UCSD-AML1 (cell line): Measurements from ENCODE around the gene MZF1.

Source experiments
- DNase-seq: peaks from one replicate; lab custom pipeline; 2025; ENCODE audit not compliant: unreplicated experiment; lab: John Stamatoyannopoulos, UW

Gene MZF1

DNA sequence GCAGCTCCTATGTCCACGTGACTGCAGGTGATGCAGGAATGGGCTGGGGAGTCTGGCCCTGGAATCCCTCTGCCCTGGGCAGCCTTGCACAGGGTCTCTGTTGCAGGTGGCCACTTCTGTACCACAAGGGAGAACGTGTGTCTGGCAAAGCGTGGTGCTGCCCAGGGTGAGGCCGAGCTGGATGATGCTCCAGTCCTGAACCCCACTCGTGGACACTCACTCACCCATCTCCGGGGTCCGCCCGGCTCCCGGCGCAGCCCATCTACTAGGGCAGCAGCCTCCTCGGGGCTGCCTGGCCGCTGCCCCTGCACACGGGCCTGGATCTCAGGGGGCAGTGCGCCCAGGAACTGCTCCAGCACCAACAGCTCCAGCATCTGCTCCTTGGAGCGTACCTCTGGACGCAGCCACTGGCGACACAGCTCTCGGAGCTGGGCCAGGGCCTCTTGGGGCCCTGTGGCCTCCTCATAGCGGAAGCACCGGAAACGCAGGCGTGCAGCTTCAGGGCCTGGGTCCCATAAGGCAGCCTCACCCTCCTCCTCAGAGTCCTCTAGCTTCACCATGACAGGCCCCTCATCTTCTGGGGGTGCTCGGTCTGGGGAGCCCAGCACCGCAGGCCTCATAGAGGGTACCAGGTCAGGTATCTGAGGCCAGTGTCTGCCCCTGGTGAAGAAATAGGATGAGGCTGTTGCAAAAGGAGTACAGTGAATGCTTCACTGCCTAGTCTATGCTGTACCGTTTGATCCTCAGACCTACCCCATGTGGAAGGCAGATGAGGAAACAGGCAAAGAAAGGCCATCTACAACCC lies 2.2 kb downstream of the MZF1 start:
- DNase-seq, result no peak

DNA sequence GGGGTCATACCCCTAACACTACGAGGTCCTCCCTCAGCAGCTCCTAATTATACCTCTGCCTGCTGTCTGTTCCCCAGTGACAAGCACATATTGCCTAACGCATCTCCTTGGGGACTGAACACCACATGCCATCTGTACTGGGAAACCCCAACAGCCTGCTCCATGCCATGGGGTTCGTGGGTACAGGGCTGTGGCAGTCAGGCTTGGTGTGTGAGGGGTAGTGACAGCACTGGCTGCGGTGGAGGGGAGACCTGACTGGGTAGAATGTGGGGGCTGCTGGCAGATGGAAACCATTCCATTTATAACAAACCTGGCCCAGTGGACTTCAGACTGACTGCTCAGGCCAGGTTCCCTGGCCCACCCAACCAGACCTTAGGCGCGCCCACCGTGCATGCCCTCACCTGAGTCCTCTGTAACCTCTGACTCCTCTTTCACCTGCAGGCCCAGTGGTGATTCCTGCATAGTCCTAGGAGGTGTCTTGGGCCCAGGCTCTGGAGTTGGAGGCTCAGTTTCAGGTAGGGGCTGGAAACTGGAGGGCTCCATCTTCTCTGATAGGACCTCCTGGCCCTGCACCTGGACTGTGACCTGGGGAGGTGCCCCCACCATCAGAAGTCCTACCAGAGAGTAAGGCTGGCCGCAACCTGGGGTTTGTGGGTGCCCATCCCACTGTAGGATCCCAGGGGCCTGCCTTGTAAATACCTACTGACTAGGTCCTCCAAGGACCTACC lies 3.0 kb downstream of the MZF1 start:
- DNase-seq, result no peak

- no peak for DNase-seq
Observed at GRCh38 chr19:58569191-58569942, 3.8 kb downstream of the MZF1 start.

DNA sequence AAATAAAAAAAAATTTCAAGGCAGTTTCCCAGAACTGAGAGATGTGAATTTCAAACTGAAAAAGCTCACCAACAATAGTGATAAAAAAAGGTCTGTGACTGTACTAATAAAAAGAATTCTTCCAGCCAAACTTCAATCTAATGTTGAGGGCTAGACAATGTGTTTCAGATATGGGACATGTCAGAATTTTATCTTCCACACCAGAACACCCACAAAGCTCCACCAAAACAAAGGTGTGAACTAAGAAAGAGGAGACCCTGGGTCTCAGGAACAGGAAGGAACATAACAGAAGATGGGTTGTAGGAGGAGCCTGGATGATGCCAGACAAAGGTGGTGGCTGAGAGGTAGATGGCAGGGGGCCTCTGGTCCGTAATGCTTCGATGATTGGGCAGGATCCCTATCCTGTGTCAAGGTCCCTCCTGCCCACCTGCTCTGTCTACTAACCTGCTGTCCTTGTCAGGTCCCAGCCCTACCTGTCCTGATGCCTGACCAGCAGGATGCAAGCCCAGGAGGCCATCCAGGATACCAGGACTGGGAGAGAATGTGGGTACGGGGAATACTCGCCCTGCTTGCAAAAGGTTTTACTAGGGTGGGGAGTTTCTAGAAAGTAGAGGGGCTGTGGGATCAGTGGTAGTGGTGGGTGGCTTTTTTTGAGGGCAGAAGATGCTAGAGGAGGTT lies 4.5 kb downstream of the MZF1 start:
- DNase-seq, result no peak

- no peak for DNase-seq
Observed at GRCh38 chr19:58566989-58567388, 6.1 kb downstream of the MZF1 start.

DNA sequence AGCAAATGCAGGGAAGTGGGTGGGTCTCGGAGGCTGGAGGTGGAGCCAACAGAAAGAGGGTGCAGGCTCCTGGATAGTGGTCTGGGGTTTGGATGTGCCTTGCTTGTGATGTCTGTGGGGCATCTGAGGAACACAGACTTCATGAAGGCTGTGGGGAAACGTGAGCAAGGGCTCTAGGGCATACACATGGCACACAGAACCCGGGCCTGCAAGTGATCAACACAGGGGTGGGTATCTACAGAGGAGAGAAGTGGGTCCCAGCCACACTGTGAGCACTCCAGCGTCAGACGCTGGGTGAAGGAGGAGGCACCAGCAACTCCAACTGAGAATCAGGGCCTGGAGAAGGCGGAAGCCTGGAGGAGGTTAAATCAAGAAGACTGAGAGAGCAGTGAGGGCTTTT lies 9.3 kb downstream of the MZF1 start:
- no peak for DNase-seq

GRCh38 chr19:58563034-58563573 lies 10.0 kb downstream of the MZF1 start:
- DNase-seq, result no peak

- no peak for DNase-seq
Observed at GRCh38 chr19:58562122-58563033, 10.8 kb downstream of the MZF1 start.

DNA sequence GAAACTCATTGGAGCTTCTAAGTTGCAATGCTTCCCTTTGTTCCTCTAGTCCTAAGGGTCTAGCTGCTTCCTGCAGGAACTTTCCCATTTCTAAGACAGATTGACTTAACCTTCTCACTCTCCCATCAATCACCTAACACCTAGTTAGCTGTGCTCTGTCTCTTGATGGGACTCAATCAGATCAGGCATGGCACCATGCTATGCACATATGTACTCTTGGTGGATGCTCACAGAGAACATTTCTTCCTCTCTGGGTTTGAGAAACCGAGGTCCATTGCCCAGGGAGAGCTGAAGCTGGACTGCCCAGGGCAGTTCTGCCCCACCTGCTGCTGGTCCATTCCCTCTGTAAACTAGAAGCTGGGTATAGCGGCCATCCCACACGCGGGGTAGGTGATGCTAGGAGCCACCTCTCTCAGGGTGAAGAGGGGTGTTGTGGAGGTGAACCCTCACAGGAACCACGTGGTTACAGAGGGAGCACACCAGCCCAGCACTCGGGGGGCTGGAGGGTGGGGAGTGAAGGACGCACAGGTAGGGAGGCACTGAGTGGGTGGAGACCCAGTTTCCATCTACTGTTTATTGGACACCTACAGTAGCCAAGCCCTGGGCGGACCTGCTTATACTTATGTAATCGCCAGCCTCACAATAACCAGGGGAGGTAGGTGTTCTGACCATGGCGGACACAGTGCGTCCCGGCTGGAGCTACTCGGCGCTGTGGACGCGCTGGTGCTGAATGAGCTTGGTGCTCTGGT lies 11.6 kb downstream of the MZF1 start:
- DNase-seq, result no peak

DNA sequence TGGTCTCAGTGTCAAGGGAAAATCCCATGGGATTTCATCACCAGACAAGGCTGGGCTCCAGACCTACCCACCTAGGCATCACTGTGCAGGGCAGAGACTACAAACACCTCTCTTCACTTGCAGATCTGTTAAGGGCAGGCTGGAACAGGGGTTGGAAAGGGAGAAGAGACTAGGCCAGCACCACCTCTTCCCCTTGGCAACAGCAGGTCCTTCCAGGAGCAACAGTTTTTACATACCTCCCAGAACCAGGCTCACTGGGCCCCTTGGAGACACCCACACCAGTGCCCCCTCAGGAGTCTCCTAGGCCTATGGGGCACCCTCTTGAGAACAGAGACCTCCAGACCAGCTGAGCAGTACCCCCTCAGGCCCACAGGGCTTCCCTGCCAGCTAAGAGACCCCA lies 12.2 kb downstream of the MZF1 start:
- DNase-seq, result no peak

- no peak for DNase-seq
Observed at GRCh38 chr19:58560007-58560887, 12.9 kb downstream of the MZF1 start.

DNA sequence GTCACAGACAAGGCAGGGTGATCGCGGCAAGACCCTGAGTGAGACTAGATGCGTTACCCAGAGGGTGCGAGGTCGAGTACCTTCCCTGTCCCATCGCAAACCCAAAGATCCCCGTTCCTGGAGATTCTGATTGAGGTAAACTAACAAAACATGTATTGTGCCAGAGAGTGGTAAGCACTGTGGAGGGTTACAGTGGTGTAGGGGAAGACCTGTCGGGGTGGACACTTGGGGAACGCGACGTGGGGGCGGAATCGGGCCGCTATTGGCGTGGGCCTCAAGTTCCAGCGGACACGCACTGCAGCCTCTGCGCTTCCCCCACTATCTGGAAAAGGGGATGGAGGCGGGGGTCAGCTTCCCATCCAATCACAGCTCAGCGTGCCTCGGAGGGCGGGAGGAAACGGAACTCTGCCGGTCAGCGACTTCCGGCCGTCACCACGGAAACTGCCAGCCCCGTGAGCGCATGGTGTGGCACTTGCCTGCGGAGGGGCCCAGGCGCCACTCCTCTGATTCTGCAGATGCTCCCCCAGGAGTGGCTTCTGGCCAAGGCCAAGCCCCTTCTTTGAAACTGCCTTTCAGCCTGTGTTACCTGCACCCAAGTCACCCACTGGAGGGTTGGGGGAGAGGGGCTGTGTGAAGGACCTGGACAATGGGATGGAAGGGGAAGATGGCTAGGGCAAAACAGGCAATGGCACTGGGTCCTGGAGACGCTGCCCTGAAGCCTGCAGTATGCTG lies 13.7 kb downstream of the MZF1 start:
- no peak for DNase-seq

GRCh38 chr19:58558623-58559274 lies 14.4 kb downstream of the MZF1 start:
- no peak for DNase-seq

GRCh38 chr19:58558066-58558622 lies 15.0 kb downstream of the MZF1 start, which contains the start of gene UBE2M:
Gene UBE2M, minus strand, starts transcription at chr19:58558611. Its CDS starts 230 bp downstream, at chr19:58558381.
- DNase-seq, result no peak

GRCh38 chr19:58557221-58558065 lies 15.7 kb downstream of the MZF1 start:
- no peak for DNase-seq
